HepG2 (cell line): ENCODE measurements around the gene ANO4.

Experiments
- MTA1 ChIP-seq: sonication (generic); formaldehyde crosslinking; IDR thresholded peaks from 2 replicates; pipeline ENCODE4 v1.4.0; 2020; ENCODE audit warnings: missing genetic modification reagents, mild to moderate bottlenecking, borderline replicate concordance
- ZC3H4 ChIP-seq: sonication (generic); formaldehyde crosslinking; IDR thresholded peaks from 2 replicates; pipeline ENCODE4 v1.4.0; 2020; ENCODE audit warnings: missing genetic modification reagents, borderline replicate concordance
- ZNF670 ChIP-seq: sonication (generic); formaldehyde crosslinking; IDR thresholded peaks from 2 replicates; pipeline ENCODE4 v1.8.0; 2022; ENCODE audit warnings: mild to moderate bottlenecking, missing genetic modification reagents, borderline replicate concordance
- TF ChIP-seq, protein P1 (sequence below): sonication (generic); formaldehyde crosslinking; IDR thresholded peaks from 2 replicates; pipeline ENCODE4 v1.5.0; 2020; ENCODE audit warnings: mild to moderate bottlenecking, missing genetic modification reagents, moderate library complexity

DNA sequence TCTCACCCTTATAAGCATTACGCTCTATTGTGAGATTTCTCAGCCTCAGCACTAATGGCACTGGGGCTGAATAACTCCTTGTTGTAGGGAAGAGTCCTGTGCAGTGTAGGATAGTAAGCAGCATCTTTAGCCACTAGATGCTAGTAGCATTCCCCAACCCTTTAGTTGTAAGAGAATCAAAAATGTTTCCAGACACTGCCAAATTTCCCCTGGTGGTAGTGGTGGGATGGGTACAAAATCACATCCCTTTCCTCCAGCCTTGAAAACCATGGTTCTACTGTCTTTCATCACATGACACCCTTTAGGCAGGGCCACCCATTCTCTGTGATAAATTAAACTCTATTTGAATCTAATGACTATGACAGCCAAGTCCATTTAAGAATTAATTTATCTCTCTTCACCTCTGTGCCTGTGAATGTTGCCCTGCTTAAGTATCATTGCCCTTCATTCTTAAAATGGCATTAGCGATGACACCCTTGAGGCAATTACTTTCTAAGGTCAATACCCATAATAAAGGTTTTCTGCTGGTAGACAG is 199.4 kb downstream of the ANO4 start:
- TF ChIP-seq, protein P1, sequence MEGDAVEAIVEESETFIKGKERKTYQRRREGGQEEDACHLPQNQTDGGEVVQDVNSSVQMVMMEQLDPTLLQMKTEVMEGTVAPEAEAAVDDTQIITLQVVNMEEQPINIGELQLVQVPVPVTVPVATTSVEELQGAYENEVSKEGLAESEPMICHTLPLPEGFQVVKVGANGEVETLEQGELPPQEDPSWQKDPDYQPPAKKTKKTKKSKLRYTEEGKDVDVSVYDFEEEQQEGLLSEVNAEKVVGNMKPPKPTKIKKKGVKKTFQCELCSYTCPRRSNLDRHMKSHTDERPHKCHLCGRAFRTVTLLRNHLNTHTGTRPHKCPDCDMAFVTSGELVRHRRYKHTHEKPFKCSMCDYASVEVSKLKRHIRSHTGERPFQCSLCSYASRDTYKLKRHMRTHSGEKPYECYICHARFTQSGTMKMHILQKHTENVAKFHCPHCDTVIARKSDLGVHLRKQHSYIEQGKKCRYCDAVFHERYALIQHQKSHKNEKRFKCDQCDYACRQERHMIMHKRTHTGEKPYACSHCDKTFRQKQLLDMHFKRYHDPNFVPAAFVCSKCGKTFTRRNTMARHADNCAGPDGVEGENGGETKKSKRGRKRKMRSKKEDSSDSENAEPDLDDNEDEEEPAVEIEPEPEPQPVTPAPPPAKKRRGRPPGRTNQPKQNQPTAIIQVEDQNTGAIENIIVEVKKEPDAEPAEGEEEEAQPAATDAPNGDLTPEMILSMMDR (CRISPR knock-in tag), result no peak
- TF ChIP-seq MTA1 (CRISPR knock-in tag) (no peak), ZC3H4 (no peak), ZNF670 (CRISPR knock-in tag) (no peak)
